Neuronal stem cell (in vitro differentiated cells): ENCODE results near the gene TRIP4.

Experiments used
- DNase-seq: peaks from one replicate; pipeline ENCODE4 v3.0.0-alpha.2; 2013; ENCODE audit warnings: low spot score
- H2AFZ ChIP-seq: one replicate; pipeline ENCODE4 v1.6.1; 2013; ENCODE audit warnings: mild to moderate bottlenecking, low read length, inconsistent platforms
- H2AK5ac ChIP-seq: 2 replicates; pipeline ENCODE4 v1.6.1; 2013; ENCODE audit warnings: low read depth, mild to moderate bottlenecking, inconsistent platforms, low read length, moderate library complexity, mixed read lengths
- H2BK120ac ChIP-seq: 2 replicates; pipeline ENCODE4 v1.6.1; 2013; ENCODE audit warnings: low read depth, mild to moderate bottlenecking, inconsistent platforms, low read length, moderate library complexity, mixed read lengths
- H2BK12ac ChIP-seq: one replicate; pipeline ENCODE4 v1.6.1; 2013; ENCODE audit warnings: low read length, inconsistent platforms
- H2BK15ac ChIP-seq: 2 replicates; pipeline ENCODE4 v1.6.1; 2013; ENCODE audit warnings: mild to moderate bottlenecking, low read length, inconsistent platforms, mixed read lengths
- H2BK5ac ChIP-seq: one replicate; pipeline ENCODE4 v1.6.1; 2013; ENCODE audit warnings: inconsistent platforms, mild to moderate bottlenecking, low read length, moderate library complexity
- H3K14ac ChIP-seq: one replicate; pipeline ENCODE4 v1.6.1; 2013; ENCODE audit warnings: low read length, inconsistent platforms
- H3K18ac ChIP-seq: 2 replicates; pipeline ENCODE4 v1.6.1; 2013; ENCODE audit warnings: low read length, inconsistent platforms
- H3K23ac ChIP-seq: 2 replicates; pipeline ENCODE4 v1.6.1; 2013; ENCODE audit warnings: low read depth, mild to moderate bottlenecking, mixed read lengths, low read length, inconsistent platforms; ENCODE audit not compliant: poor library complexity
- H3K27ac ChIP-seq: replicated peaks from 3 replicates; pipeline ENCODE4 v1.5.1; 2013; ENCODE audit warnings: low read length, inconsistent platforms
- H3K27me3 ChIP-seq, 3 experiments: 2 replicates each; pipeline ENCODE4 v1.6.1; 2013; ENCODE audit warnings: low read length in 3 of 3, mild to moderate bottlenecking in 2 of 3, inconsistent platforms in 1 of 3, low read depth in 1 of 3, mixed read lengths in 1 of 3, moderate library complexity in 1 of 3; ENCODE audit not compliant: control insufficient read depth in 3 of 3, insufficient read depth in 3 of 3
- H3K36me3 ChIP-seq, 2 donors: replicated peaks in 1 of 2; 2 replicates each; pipeline ENCODE4 v1.6.1; 2013; ENCODE audit warnings: low read length in 2 of 2; ENCODE audit not compliant: control insufficient read depth in 2 of 2, insufficient read depth in 2 of 2
- H3K4ac ChIP-seq: 2 replicates; pipeline ENCODE4 v1.6.1; 2013; ENCODE audit warnings: inconsistent platforms, mild to moderate bottlenecking, low read length, moderate library complexity
- H3K4me1 ChIP-seq, 2 donors: 1 replicate in 1 of 2; 2 replicates in 1 of 2; pipeline ENCODE4 v1.6.1; 2013; ENCODE audit warnings: low read length in 2 of 2, low read depth in 1 of 2; ENCODE audit not compliant: control insufficient read depth in 2 of 2, insufficient read depth in 1 of 2
- H3K4me2 ChIP-seq: one replicate; pipeline ENCODE4 v1.6.1; 2013; ENCODE audit warnings: mild to moderate bottlenecking, low read length, inconsistent platforms; ENCODE audit not compliant: insufficient read depth, poor library complexity, severe bottlenecking
- H3K4me3 ChIP-seq, 2 donors: 2 replicates each; pipeline ENCODE4 v1.5.1; 2013; ENCODE audit warnings: low read length in 2 of 2, mild to moderate bottlenecking in 2 of 2, inconsistent platforms in 1 of 2, moderate library complexity in 1 of 2
- H3K79me1 ChIP-seq: one replicate; pipeline ENCODE4 v1.6.1; 2013; ENCODE audit warnings: low read depth, mild to moderate bottlenecking, inconsistent platforms, low read length, moderate library complexity
- H3K9ac ChIP-seq: one replicate; pipeline ENCODE4 v1.6.1; 2013; ENCODE audit warnings: mild to moderate bottlenecking, low read depth, low read length, inconsistent platforms; ENCODE audit not compliant: poor library complexity
- H3K9me3 ChIP-seq, 2 donors: replicated peaks in 1 of 2; 2 replicates each; pipeline versions ENCODE3 to v1.6.1; 2013; ENCODE audit warnings: low read length in 2 of 2, mild to moderate bottlenecking in 2 of 2, inconsistent platforms in 1 of 2, low read depth in 1 of 2, mixed read lengths in 1 of 2, moderate library complexity in 1 of 2; ENCODE audit not compliant: control insufficient read depth in 2 of 2, insufficient read depth in 1 of 2
- H4K8ac ChIP-seq: one replicate; pipeline ENCODE4 v1.6.1; 2013; ENCODE audit warnings: low read depth, mild to moderate bottlenecking, inconsistent platforms, low read length, moderate library complexity
- H4K91ac ChIP-seq: one replicate; pipeline ENCODE4 v1.6.1; 2013; ENCODE audit warnings: low read length, low read depth, mild to moderate bottlenecking, inconsistent platforms; ENCODE audit not compliant: poor library complexity
- WGBS, 2 donors: extraction: QIAGEN DNeasy Blood & Tissue Kit; methylation state at CpG; one replicate each; pipeline ENCODE4 v1.1.7; 2013; ENCODE audit warnings: missing lambda C conversion rate in 2 of 2, mixed read lengths in 1 of 2; ENCODE audit not compliant: insufficient read length in 2 of 2, insufficient replicate concordance in 1 of 2; ENCODE audit errors: extremely low coverage in 2 of 2; 5-methylcytosine and 5-hydroxymethylcytosine counted together

Gene TRIP4

DNA sequence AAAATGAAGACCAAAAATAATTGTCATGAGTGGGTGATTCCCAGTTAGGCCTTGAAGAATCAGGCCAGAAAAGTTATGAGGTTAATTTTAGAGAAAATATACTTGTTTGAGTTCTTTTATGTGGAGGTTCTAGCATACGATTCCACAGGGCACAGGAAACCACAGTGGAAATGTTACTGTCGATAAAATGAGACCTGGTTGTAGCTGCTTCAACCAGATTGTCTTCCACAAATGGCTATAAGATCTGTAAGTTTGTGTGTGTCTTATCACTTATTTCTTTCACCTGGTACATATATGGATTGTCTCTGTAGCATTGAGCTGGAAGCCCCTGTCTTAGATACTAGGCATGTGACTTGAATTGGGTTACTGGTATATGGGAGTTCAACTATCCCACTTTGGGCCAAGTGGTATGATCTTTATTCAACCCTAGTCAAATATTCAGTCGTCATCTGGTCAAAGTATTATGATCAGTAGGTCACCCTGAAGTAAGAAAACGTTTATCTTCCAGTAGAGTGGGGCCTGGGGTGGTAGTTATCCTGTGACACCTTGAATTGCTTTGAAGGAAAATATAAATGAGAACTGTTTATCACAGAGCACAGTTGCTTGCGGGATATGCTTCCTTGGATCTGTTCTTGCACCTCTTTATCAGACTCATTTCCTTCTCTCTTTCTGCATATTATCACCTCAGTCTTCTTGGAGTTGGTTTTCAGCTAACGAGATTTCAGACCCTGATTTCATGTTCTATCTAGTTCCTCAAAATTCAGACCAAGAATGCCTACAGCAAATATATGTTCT lies 51.2 kb downstream of the TRIP4 start:
- Histone ChIP-seq H3K27ac (no peak overlapping the region), H2BK15ac (no peak overlapping the region)

DNA sequence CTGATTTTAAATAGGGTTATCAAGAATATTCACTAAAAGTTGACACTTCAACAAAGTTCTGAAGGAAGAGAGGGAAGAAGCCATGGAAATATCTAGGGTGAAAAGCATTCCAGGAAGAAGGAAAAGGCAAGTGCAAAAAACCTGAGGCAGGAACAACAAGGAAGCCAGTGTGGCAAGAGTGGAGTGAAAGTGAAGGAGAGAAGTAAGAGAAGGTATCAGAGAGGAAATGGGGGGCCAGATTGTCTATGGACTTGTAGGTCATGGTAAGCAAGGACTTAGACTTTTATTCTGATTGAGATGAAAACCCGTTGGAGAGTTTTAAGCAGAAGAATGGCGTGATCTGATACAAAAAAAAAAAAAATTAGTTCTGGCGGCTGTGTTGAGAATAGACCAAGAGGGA lies 54.2 kb downstream of the TRIP4 start:
- H3K4me1 ChIP-seq, result no peaks in the 10 kb centered on the region

More for the DNA sequence above, 51.2 kb downstream of the TRIP4 start:
- Histone ChIP-seq H3K4ac (no peak overlapping the region), H4K8ac (no peak overlapping the region), H2AFZ (no peak overlapping the region), H3K4me1 (no peaks in the 10 kb centered on the region), H3K9ac (no peak overlapping the region), H3K79me1 (no peaks in the 10 kb centered on the region), H4K91ac (no peak overlapping the region), H3K18ac (no peak overlapping the region), H3K9me3 (no peaks in the 10 kb centered on the region), H3K4me3 (no peak overlapping the region), H2BK120ac (no peak overlapping the region), H2BK12ac (no peak overlapping the region), H2BK5ac (no peak overlapping the region), H3K36me3 (no peaks in the 10 kb centered on the region), H3K4me2 (no peak overlapping the region), H2AK5ac (no peak overlapping the region), H3K14ac (no peak overlapping the region), H3K23ac (no peak overlapping the region), H3K27me3 (no peaks in the 10 kb centered on the region)
- no peak for DNase-seq
- WGBS, 2 donors, result no CpG with 5 or more reads among the region's 6 CpGs

GRCh38 chr15:64443016-64443415 lies 55.4 kb downstream of the TRIP4 start:
- no peaks in the 10 kb centered on the region for H3K9me3 ChIP-seq
- H2BK15ac ChIP-seq, result no peak overlapping the region
- H3K4ac ChIP-seq, result no peak overlapping the region
- no peaks in the 10 kb centered on the region for H3K4me1 ChIP-seq
- H3K27ac ChIP-seq, result no peak overlapping the region
- no peak overlapping the region for H2AFZ ChIP-seq
- H2BK12ac ChIP-seq, result no peak overlapping the region
- peaks cover 5 to 30% of the 10 kb centered on the region in 2 donors for H3K36me3 ChIP-seq
- no peak overlapping the region for H3K9ac ChIP-seq
- no peak overlapping the region for H3K14ac ChIP-seq
- no peak overlapping the region for H3K18ac ChIP-seq
- no peaks in the 10 kb centered on the region for H3K79me1 ChIP-seq
- H2AK5ac ChIP-seq, result no peak overlapping the region
- H2BK5ac ChIP-seq, result no peak overlapping the region
- WGBS, 2 donors, result no CpG with 5 or more reads among the region's 2 CpGs
- no peak for DNase-seq
- H4K91ac ChIP-seq, result no peak overlapping the region
- no peak overlapping the region for H4K8ac ChIP-seq
- no peak overlapping the region for H3K23ac ChIP-seq
- no peak overlapping the region for H3K4me3 ChIP-seq
- H3K27me3 ChIP-seq, result no peaks in the 10 kb centered on the region
- no peak overlapping the region for H2BK120ac ChIP-seq
- no peak overlapping the region for H3K4me2 ChIP-seq

More for the DNA sequence above, 54.2 kb downstream of the TRIP4 start:
- no peaks in the 10 kb centered on the region for H3K79me1 ChIP-seq
- H3K4me2 ChIP-seq, result no peak overlapping the region
- no peak overlapping the region for H3K18ac ChIP-seq
- H3K4me3 ChIP-seq, result no peak overlapping the region
- no peak overlapping the region for H2AK5ac ChIP-seq
- no peak overlapping the region for H3K23ac ChIP-seq
- no peak overlapping the region for H2BK15ac ChIP-seq
- H2BK120ac ChIP-seq, result no peak overlapping the region
- no peak overlapping the region for H2BK5ac ChIP-seq
- no peak overlapping the region for H4K91ac ChIP-seq
- H3K36me3 ChIP-seq, result peaks cover 2 to 19% of the 10 kb centered on the region in 2 donors
- H2BK12ac ChIP-seq, result no peak overlapping the region
- H3K27ac ChIP-seq, result no peak overlapping the region
- H3K14ac ChIP-seq, result no peak overlapping the region
- DNase-seq, result no peak
- H3K4ac ChIP-seq, result no peak overlapping the region
- no peaks in the 10 kb centered on the region for H3K9me3 ChIP-seq
- no peak overlapping the region for H4K8ac ChIP-seq
- no peak overlapping the region for H2AFZ ChIP-seq
- no peaks in the 10 kb centered on the region for H3K27me3 ChIP-seq
- no peak overlapping the region for H3K9ac ChIP-seq
- WGBS, 2 donors, result no CpG with 5 or more reads among the region's 3 CpGs

- H3K23ac ChIP-seq, result no peak overlapping the region
- DNase-seq, result no peak
These were observed 56.3 kb downstream of the TRIP4 start for GRCh38 chr15:64443747-64444621.

More at GRCh38 chr15:64443747-64444621, 56.3 kb downstream of the TRIP4 start:
- Histone ChIP-seq H3K4ac (no peak overlapping the region), H3K27me3 (no peaks in the 10 kb centered on the region), H2AK5ac (no peak overlapping the region), H3K9ac (no peak overlapping the region), H3K4me1 (no peaks in the 10 kb centered on the region), H3K9me3 (no peaks in the 10 kb centered on the region), H3K14ac (no peak overlapping the region), H4K91ac (no peak overlapping the region), H3K18ac (no peak overlapping the region), H2BK5ac (no peak overlapping the region), H2AFZ (no peak overlapping the region), H2BK12ac (no peak overlapping the region), H3K36me3 (peaks cover 5 to 38% of the 10 kb centered on the region in 2 donors), H3K79me1 (no peaks in the 10 kb centered on the region), H4K8ac (no peak overlapping the region), H3K4me2 (no peak overlapping the region), H3K27ac (no peak overlapping the region), H2BK15ac (no peak overlapping the region), H3K4me3 (no peak overlapping the region), H2BK120ac (no peak overlapping the region)
- no CpG with 5 or more reads among the region's 3 CpGs for WGBS, 2 donors
